ENCODE measurements around the gene METTL17. TPM values are rescaled to one million over a fixed set of nuclear protein-coding genes. Genes with fewer than 3 reads are reported as not detected.

The METTL17 gene
- total RNA-seq, 1 experiment from 2014 or later: 95.4 TPM

GRCh38 chr14:21015312-21015711 is 25.5 kb downstream of the METTL17 start:
- POLR2A ChIA-PET (ENCODE audit: low non-redundant PET): interaction anchor here (0.6 kb wide), 1 partner anchor 11 kb away, joined by 3 read pairs; no protein-coding TSS in a partner anchor
- no peak for DNase-seq (ENCODE audit: low spot score)
- intact Hi-C loops (cut with micrococcal nuclease; ENCODE audit: unreplicated experiment): loop anchor here (10.0 kb wide), 1 partner anchor 179 kb away; no protein-coding TSS in a partner anchor
- Histone ChIP-seq H3K36me3 (ENCODE audit: insufficient read depth, low read length, poor library complexity, severe bottlenecking) (no peaks in the 10 kb centered on the region), H3K4me1 (ENCODE audit: insufficient read depth, low read length, poor library complexity, severe bottlenecking) (no peaks in the 10 kb centered on the region), H3K4me3 (ENCODE audit: low read depth, low read length, poor library complexity, severe bottlenecking) (no peak overlapping the region), H3K9me3 (ENCODE audit: low read depth, low read length, poor library complexity, severe bottlenecking) (no peaks in the 10 kb centered on the region), H3K27ac (ENCODE audit: low read depth, low read length, poor library complexity, severe bottlenecking) (no peak overlapping the region), H3K27me3 (replicated peaks; ENCODE audit: insufficient read depth, low read depth, low read length, poor library complexity) (no peaks in the 10 kb centered on the region)
- TF ChIP-seq EZH2 (IDR thresholded peaks at IDR 0.05; ENCODE audit: borderline replicate concordance, low read depth, low read length, poor library complexity, severe bottlenecking) (no peak), CTCF (conservative IDR thresholded peaks at IDR 0.05; ENCODE audit: low read depth, low read length) (no peak)
- BruUV-seq (replicated peaks): no TSS peak
- CTCF ChIA-PET: interaction anchor here (0.6 to 2.6 kb wide), 25 partner anchors 8 to 218 kb away, joined by 3 to 55 read pairs (median 5); partner anchors contain the start of gene ARHGEF40

GRCh38 chr14:21016413-21017190 is 26.8 kb downstream of the METTL17 start:
- no peak overlapping the region for H3K4me3 ChIP-seq (ENCODE audit: low read depth, low read length, poor library complexity, severe bottlenecking)
- H3K27me3 ChIP-seq (replicated peaks; ENCODE audit: insufficient read depth, low read depth, low read length, poor library complexity): no peaks in the 10 kb centered on the region
- no peaks in the 10 kb centered on the region for H3K36me3 ChIP-seq (ENCODE audit: insufficient read depth, low read length, poor library complexity, severe bottlenecking)
- no TSS peak for BruUV-seq (replicated peaks)
- no peaks in the 10 kb centered on the region for H3K4me1 ChIP-seq (ENCODE audit: insufficient read depth, low read length, poor library complexity, severe bottlenecking)
- TF ChIP-seq CTCF (conservative IDR thresholded peaks at IDR 0.05; ENCODE audit: low read depth, low read length) (no peak), EZH2 (IDR thresholded peaks at IDR 0.05; ENCODE audit: borderline replicate concordance, low read depth, low read length, poor library complexity, severe bottlenecking) (no peak)
- POLR2A ChIA-PET (ENCODE audit: low non-redundant PET): no interaction called here
- intact Hi-C loops (cut with micrococcal nuclease; ENCODE audit: unreplicated experiment): loop anchor here (10.0 kb wide), 1 partner anchor 178 kb away; no protein-coding TSS in a partner anchor
- no peaks in the 10 kb centered on the region for H3K9me3 ChIP-seq (ENCODE audit: low read depth, low read length, poor library complexity, severe bottlenecking)
- no peak overlapping the region for H3K27ac ChIP-seq (ENCODE audit: low read depth, low read length, poor library complexity, severe bottlenecking)
- CTCF ChIA-PET: interaction anchor here (0.7 to 2.6 kb wide), 2 partner anchors 88 to 522 kb away, joined by 4 to 55 read pairs; no protein-coding TSS in a partner anchor
- no peak for DNase-seq (ENCODE audit: low spot score)

GRCh38 chr14:21017528-21018245 is 27.9 kb downstream of the METTL17 start:
- Histone ChIP-seq H3K36me3 (ENCODE audit: insufficient read depth, low read length, poor library complexity, severe bottlenecking) (no peaks in the 10 kb centered on the region), H3K4me1 (ENCODE audit: insufficient read depth, low read length, poor library complexity, severe bottlenecking) (no peaks in the 10 kb centered on the region), H3K9me3 (ENCODE audit: low read depth, low read length, poor library complexity, severe bottlenecking) (no peaks in the 10 kb centered on the region), H3K4me3 (ENCODE audit: low read depth, low read length, poor library complexity, severe bottlenecking) (no peak overlapping the region), H3K27ac (ENCODE audit: low read depth, low read length, poor library complexity, severe bottlenecking) (no peak overlapping the region), H3K27me3 (replicated peaks; ENCODE audit: insufficient read depth, low read depth, low read length, poor library complexity) (no peaks in the 10 kb centered on the region)
- no peak for TF ChIP-seq EZH2 (IDR thresholded peaks at IDR 0.05; ENCODE audit: borderline replicate concordance, low read depth, low read length, poor library complexity, severe bottlenecking)
- no peak for TF ChIP-seq CTCF (conservative IDR thresholded peaks at IDR 0.05; ENCODE audit: low read depth, low read length)
- ChIA-PET POLR2A (ENCODE audit: low non-redundant PET) (no interaction called here), CTCF (no interaction called here)
- intact Hi-C loops (cut with micrococcal nuclease; ENCODE audit: unreplicated experiment): loop anchor here (10.0 kb wide), 1 partner anchor 177 kb away; no protein-coding TSS in a partner anchor
- no TSS peak for BruUV-seq (replicated peaks)
- no peak for DNase-seq (ENCODE audit: low spot score)
